ENCODE measurements around the gene DGKG.

DNA sequence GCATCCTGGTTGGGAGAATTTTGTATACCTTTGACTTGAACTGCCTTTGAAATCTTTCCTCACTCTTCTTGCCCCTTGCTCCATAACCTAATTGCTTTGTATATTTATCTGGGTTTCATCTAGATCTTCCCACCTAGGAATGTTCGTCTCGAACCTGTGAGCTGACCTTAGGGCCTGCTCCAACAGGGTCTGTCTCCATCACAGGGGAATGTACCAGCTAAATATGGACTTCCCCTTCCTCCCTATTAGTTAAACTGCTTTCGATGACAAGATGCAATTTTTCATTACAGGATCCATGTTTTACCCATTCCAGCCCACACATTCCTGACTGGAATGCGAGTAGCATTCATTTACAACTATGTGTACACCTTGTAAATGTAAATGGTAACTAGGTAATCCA, 242.5 kb downstream of the DGKG start:
- TF ChIP-seq, protein P1, sequence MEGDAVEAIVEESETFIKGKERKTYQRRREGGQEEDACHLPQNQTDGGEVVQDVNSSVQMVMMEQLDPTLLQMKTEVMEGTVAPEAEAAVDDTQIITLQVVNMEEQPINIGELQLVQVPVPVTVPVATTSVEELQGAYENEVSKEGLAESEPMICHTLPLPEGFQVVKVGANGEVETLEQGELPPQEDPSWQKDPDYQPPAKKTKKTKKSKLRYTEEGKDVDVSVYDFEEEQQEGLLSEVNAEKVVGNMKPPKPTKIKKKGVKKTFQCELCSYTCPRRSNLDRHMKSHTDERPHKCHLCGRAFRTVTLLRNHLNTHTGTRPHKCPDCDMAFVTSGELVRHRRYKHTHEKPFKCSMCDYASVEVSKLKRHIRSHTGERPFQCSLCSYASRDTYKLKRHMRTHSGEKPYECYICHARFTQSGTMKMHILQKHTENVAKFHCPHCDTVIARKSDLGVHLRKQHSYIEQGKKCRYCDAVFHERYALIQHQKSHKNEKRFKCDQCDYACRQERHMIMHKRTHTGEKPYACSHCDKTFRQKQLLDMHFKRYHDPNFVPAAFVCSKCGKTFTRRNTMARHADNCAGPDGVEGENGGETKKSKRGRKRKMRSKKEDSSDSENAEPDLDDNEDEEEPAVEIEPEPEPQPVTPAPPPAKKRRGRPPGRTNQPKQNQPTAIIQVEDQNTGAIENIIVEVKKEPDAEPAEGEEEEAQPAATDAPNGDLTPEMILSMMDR (IDR thresholded peaks at IDR 0.05): no peak
- no peak for TF ChIP-seq RFX5 (IDR thresholded peaks at IDR 0.05; ENCODE audit: low read length)
- TF ChIP-seq POLR2AphosphoS5 (IDR thresholded peaks at IDR 0.05; ENCODE audit: low read depth, low read length): no peak
- TF ChIP-seq RCOR1 (IDR thresholded peaks at IDR 0.05; ENCODE audit: low read length): no peak
